GM21423 (cell line): ENCODE data around the gene CLDN6.
"Not testable (repeated sequence)": the region's sequence is repeated elsewhere in the genome, so short reads cannot be mapped to it uniquely, and the experiment has no call there.

ENCODE experiments used
- ATAC-seq: cut with Tn5 transposase; IDR thresholded peaks from one replicate; pipeline ENCODE4 v1.9.1; 2021; ENCODE audit warnings: mild to moderate bottlenecking, moderate library complexity; ENCODE audit not compliant: unreplicated experiment

The CLDN6 gene

GRCh38 chr16:3017794-3018506 is at the start of gene CLDN6:
CLDN6 (minus strand) TSS chr16:3018183; CDS start chr16:3016021, 2,162 bp downstream.
- ATAC-seq: no peak

- ATAC-seq: no peak
Measured at GRCh38 chr16:3066440-3066748, 48.4 kb upstream of the CLDN6 start.

- no peak for ATAC-seq
Measured at GRCh38 chr16:3065742-3066439, 47.9 kb upstream of the CLDN6 start.

- ATAC-seq: no peak
Measured at GRCh38 chr16:3065069-3065741, 47.2 kb upstream of the CLDN6 start, which contains the start of gene IL32. IL32 (plus strand) TSS chr16:3065640; CDS start chr16:3065812, 172 bp downstream.

GRCh38 chr16:3063625-3064386 is 45.8 kb upstream of the CLDN6 start:
- no peak for ATAC-seq

- no peak for ATAC-seq
Measured at GRCh38 chr16:3062553-3062952, 44.6 kb upstream of the CLDN6 start.

- ATAC-seq: no peak
Measured at GRCh38 chr16:3060339-3061127, 42.5 kb upstream of the CLDN6 start.

- no peak for ATAC-seq
Measured at GRCh38 chr16:3059723-3060242, 41.8 kb upstream of the CLDN6 start.

- ATAC-seq: peak; percentile 73
Measured at GRCh38 chr16:3059041-3059722, 41.2 kb upstream of the CLDN6 start.

GRCh38 chr16:3058139-3059030 is 40.4 kb upstream of the CLDN6 start:
- ATAC-seq: no peak

GRCh38 chr16:3057181-3058138 is 39.5 kb upstream of the CLDN6 start:
- ATAC-seq: no peak

GRCh38 chr16:3056336-3057180 is 38.6 kb upstream of the CLDN6 start:
- no peak for ATAC-seq

- ATAC-seq: not testable (repeated sequence)
Measured at GRCh38 chr16:3055734-3056115, 37.7 kb upstream of the CLDN6 start.

GRCh38 chr16:3054965-3055733 is 37.2 kb upstream of the CLDN6 start:
- no peak for ATAC-seq

- not testable (repeated sequence) for ATAC-seq
Measured at GRCh38 chr16:3053330-3053710, 35.3 kb upstream of the CLDN6 start.
